Activated T-helper 2 cell treated with anti-CD3 and anti-CD28 coated beads, Interferon-gamma antibody, Interleukin-2, Interleukin-4, amounts not matched to agents 10 μg/mL and 5 μg/mL and 100 μg/mL, durations not matched to agents 14 hours and 24 hours and 36 hours (primary cell): Measurements from ENCODE around the gene RTL5. TPM values are rescaled to one million over a fixed set of nuclear protein-coding genes. Genes with fewer than 3 reads are reported as not detected.

Source experiments
- DNase-seq: peaks from one replicate; pipeline ENCODE4 v3.0.0; 2021; ENCODE audit warnings: low spot score
- H3K27ac Mint-ChIP-seq: one replicate; pipeline ENCODE4 v1.8.0; 2021; ENCODE audit warnings: mixed read lengths
- H3K27me3 Mint-ChIP-seq: one replicate; pipeline ENCODE4 v1.8.0; 2021; ENCODE audit warnings: low read depth, mixed read lengths
- H3K36me3 Mint-ChIP-seq: one replicate; pipeline ENCODE4 v1.8.0; 2021; ENCODE audit warnings: low read depth, mixed read lengths
- H3K4me1 Mint-ChIP-seq: one replicate; pipeline ENCODE4 v1.8.0; 2021; ENCODE audit warnings: low read depth, mixed read lengths
- H3K4me3 Mint-ChIP-seq: one replicate; pipeline ENCODE4 v1.8.0; 2021; ENCODE audit warnings: low read depth, mild to moderate bottlenecking, moderate library complexity, mixed read lengths
- H3K9me3 Mint-ChIP-seq: one replicate; pipeline ENCODE4 v1.8.0; 2021; ENCODE audit warnings: mixed read lengths
- intact Hi-C: fragments of 100-400 bp; cut with micrococcal nuclease; formaldehyde crosslinking; loops from one replicate; pipeline ENCODE4 v1.15.1; 2023
- total RNA-seq: library from RNA; stranded (reverse); gene quantifications from 2 replicates; pipeline ENCODE4 v1.2.3, GENCODE V29; 2022

The RTL5 gene
- total RNA-seq, 1 donor from 2014 or later, result 0.25 TPM

GRCh38 chrX:72113461-72113860 lies 18.3 kb downstream of the RTL5 start:
- no peak for DNase-seq
- no peak overlapping the region for H3K27ac Mint-ChIP-seq
- no peak overlapping the region for H3K4me3 Mint-ChIP-seq
- H3K36me3 Mint-ChIP-seq, result no peaks in the 10 kb centered on the region
- intact Hi-C loops, result no loop called here
- H3K4me1 Mint-ChIP-seq, result peaks cover 1% of the 10 kb centered on the region
- H3K27me3 Mint-ChIP-seq, result peaks cover 30% of the 10 kb centered on the region
- no peaks in the 10 kb centered on the region for H3K9me3 Mint-ChIP-seq

GRCh38 chrX:72110876-72111708 lies 20.6 kb downstream of the RTL5 start:
- peaks cover 3% of the 10 kb centered on the region for H3K4me1 Mint-ChIP-seq

DNA sequence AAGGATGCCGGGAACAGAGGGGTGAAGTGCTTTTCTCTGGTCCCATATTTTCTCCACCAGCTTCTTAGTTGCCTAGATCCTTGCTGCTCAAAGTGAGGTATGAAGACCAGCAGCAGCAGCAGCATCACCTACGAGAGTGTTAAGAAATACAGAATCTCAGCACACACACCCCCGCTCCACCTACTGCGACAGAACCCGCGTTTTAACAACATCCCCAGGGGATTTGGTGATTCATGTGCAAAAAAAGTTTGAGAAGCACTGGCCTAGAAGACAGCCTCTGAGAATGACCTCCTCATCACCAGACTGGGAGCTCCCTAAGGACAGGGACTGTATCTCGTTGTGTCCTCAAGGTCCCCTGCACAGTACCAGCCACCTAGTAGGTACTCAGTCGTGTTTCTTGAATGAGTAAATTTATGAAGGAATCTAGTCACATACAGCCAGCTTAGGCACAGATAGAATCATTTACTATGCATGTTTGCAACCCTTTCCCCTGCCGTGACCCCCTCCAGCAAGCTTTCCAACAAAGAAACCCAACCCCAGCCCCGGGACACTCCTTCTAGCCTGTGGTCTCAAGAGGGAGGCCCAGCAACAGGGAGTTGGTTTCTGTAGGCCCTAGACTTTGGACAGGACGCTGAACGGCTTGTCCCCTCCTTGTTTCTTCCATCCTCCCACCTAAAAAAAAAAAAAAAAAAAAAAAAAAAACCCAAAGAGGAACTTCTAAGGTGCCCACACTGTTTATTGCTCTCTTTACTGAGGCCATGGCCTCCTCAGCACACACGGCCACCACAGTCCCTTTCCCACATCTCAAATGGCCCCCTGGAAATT lies 21.5 kb downstream of the RTL5 start:
- Mint-ChIP-seq H3K27me3 (peaks cover 31% of the 10 kb centered on the region), H3K27ac (no peak overlapping the region), H3K9me3 (no peaks in the 10 kb centered on the region), H3K4me1 (peaks cover 3% of the 10 kb centered on the region), H3K36me3 (no peaks in the 10 kb centered on the region), H3K4me3 (no peak overlapping the region)
- no peak for DNase-seq
- intact Hi-C loops, result no loop called here

More at GRCh38 chrX:72110876-72111708, 20.6 kb downstream of the RTL5 start:
- Mint-ChIP-seq H3K27ac (no peak overlapping the region), H3K27me3 (peaks cover 34% of the 10 kb centered on the region), H3K9me3 (no peaks in the 10 kb centered on the region), H3K36me3 (no peaks in the 10 kb centered on the region), H3K4me3 (no peak overlapping the region)
- no peak for DNase-seq
- intact Hi-C loops, result no loop called here

DNA sequence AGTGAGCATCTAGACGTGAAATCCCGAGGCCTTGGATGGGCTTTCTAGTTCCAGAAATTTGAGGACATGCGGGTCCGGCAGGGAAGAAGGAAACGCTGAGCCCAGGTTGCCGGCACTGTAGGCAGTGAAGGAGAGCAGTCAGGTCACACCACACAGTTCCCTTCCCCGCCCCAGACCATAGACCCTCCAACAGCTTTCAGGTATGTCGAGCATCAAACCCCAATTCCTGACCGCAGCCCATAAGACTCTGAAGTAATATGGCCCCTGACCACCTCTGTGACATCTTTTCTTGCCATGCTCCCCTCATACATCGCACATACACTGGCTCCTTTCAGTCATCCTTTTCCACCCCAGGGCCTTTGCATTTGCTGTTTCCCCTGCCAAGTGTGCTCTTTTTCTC lies 23.0 kb downstream of the RTL5 start:
- no peaks in the 10 kb centered on the region for H3K36me3 Mint-ChIP-seq
- no peak overlapping the region for H3K27ac Mint-ChIP-seq
- peaks cover 10% of the 10 kb centered on the region for H3K4me1 Mint-ChIP-seq
- no peak for DNase-seq
- no peaks in the 10 kb centered on the region for H3K9me3 Mint-ChIP-seq
- H3K27me3 Mint-ChIP-seq, result peaks cover 37% of the 10 kb centered on the region
- intact Hi-C loops, result no loop called here
- no peak overlapping the region for H3K4me3 Mint-ChIP-seq

GRCh38 chrX:72107841-72108595 lies 23.7 kb downstream of the RTL5 start:
- no peak overlapping the region for H3K27ac Mint-ChIP-seq
- peaks cover 41% of the 10 kb centered on the region for H3K27me3 Mint-ChIP-seq
- peaks cover 10% of the 10 kb centered on the region for H3K4me1 Mint-ChIP-seq
- no peaks in the 10 kb centered on the region for H3K9me3 Mint-ChIP-seq
- H3K4me3 Mint-ChIP-seq, result no peak overlapping the region
- H3K36me3 Mint-ChIP-seq, result no peaks in the 10 kb centered on the region
- intact Hi-C loops, result no loop called here
- no peak for DNase-seq

DNA sequence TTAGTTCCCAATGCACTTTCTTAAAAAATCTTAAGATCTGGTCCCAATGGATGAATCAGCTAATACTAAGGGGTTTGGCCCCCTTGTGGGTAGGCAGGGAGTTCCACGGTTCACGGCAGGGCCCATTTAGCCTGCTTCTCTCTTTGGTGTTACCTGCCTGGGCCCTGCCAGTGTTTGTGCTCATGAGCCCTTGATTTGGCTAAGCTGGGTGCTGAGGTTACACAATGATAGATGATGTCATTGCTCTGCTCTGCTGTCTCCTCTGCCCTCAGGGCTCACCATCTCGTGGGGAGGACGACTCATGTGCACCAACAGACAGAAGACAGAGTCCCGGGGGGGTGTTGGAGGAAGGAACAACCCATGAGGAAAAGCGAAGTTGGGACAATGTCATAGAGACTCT lies 24.4 kb downstream of the RTL5 start:
- no peak for DNase-seq
- peaks cover 10% of the 10 kb centered on the region for H3K4me1 Mint-ChIP-seq
- no peak overlapping the region for H3K27ac Mint-ChIP-seq
- no peaks in the 10 kb centered on the region for H3K36me3 Mint-ChIP-seq
- intact Hi-C loops, result no loop called here
- no peaks in the 10 kb centered on the region for H3K9me3 Mint-ChIP-seq
- peaks cover 39% of the 10 kb centered on the region for H3K27me3 Mint-ChIP-seq
- H3K4me3 Mint-ChIP-seq, result no peak overlapping the region

DNA sequence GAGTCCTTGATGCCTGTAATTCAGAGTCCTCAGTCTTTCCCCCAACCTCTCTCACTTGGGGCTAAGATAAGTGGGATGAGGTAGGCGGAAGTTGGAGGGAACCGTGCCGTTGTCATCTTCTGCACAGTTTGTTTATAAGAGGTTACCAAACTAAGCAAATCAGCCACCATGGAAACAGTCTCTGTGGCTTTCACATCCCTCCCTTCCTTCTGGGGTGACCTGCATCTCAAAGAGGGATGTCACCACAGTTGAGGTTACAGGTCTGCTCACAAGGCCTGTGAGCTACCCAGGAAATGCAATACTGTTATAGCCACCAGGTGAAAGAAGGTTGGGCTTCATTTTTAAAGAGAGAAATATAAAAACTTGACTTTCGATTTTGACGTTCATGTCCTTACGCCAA lies 26.3 kb downstream of the RTL5 start:
- Mint-ChIP-seq H3K4me3 (no peak overlapping the region), H3K27ac (no peak overlapping the region), H3K9me3 (no peaks in the 10 kb centered on the region), H3K27me3 (peaks cover 42% of the 10 kb centered on the region), H3K4me1 (peaks cover 26% of the 10 kb centered on the region), H3K36me3 (no peaks in the 10 kb centered on the region)
- intact Hi-C loops, result no loop called here
- peak; percentile 51 for DNase-seq

- DNase-seq, result no peak
- Mint-ChIP-seq H3K27ac (no peak overlapping the region), H3K36me3 (no peaks in the 10 kb centered on the region), H3K27me3 (peaks cover 39% of the 10 kb centered on the region), H3K9me3 (no peaks in the 10 kb centered on the region), H3K4me1 (peaks cover 33% of the 10 kb centered on the region), H3K4me3 (no peak overlapping the region)
- intact Hi-C loops, result no loop called here
Observed at GRCh38 chrX:72102760-72103159, 29.0 kb downstream of the RTL5 start.

DNA sequence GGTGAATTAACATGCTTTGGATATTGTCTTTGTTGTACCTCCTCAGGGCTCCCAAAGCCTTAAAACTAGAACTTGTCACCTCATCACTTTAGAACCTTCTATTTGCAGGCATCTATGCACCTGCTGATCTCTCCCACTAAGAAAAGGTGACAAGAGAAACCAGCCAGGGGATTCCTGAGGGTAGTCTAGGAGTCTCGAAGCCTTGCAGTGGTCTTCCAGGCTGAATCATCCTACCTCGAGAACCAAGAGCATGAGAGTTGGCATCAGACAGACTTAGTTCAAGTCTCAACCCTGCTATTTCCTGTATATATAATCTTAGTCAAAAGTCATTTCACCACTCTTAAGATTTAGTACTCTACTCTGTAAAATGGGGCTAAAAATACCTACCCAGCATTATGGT lies 29.6 kb downstream of the RTL5 start:
- Mint-ChIP-seq H3K36me3 (no peaks in the 10 kb centered on the region), H3K27ac (peak overlapping the region; percentile 33), H3K27me3 (peaks cover 40% of the 10 kb centered on the region), H3K4me1 (peaks cover 30% of the 10 kb centered on the region), H3K9me3 (no peaks in the 10 kb centered on the region), H3K4me3 (no peak overlapping the region)
- DNase-seq, result no peak
- intact Hi-C loops, result no loop called here

DNA sequence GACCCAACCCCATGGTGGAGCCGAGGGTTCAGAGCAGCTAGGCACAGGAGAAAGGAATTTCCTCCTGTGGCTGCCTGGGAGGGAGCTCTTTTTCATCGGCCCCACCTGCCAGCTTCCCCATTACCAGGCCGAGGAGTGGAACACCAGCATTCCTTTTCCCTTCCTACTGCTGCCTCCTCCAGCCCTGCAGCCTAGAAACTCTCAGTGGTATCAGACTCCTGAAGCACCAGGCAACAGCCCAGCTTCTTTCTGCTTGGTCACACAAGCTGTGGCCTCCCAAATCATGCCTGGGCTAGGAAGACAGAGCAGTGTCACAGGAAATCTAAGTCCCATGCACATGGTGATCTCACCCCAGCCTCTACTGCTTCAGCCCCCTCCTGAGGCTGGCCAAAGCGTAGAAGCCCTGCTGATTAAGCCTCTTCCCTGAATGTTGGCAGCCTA lies 30.1 kb downstream of the RTL5 start:
- intact Hi-C loops, result loop anchor here (2.0 kb wide), 1 partner anchor 19 kb away; no protein-coding TSS in a partner anchor
- Mint-ChIP-seq H3K27me3 (peaks cover 43% of the 10 kb centered on the region), H3K4me1 (peaks cover 30% of the 10 kb centered on the region), H3K9me3 (no peaks in the 10 kb centered on the region), H3K4me3 (no peak overlapping the region), H3K27ac (no peak overlapping the region), H3K36me3 (no peaks in the 10 kb centered on the region)
- DNase-seq, result no peak

DNA sequence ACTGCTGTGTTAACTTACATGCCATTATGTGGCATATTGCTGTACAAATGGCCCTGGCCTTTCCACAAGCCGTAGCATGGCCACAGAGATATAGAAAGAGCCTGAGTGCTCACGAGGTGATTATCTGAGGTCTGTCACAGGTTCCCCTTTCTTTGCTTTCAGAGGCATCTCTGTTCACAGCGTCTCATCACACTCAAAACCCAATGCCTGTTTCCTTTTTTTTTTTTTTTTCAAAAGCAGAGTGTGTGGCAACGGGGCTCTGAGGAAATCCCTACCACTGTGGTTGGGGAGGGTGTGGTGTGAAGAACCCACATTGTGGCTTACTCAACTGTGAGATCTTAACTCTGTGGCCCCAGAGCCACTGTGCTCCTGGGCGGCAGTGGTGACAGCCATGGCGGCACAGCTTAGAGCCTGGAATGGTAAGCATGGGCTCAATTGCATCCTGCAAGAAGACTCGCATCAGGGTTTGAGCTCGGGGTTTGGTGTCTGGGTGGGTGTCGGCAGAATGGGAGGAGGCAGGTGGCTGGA lies 30.8 kb downstream of the RTL5 start:
- Mint-ChIP-seq H3K27ac (no peak overlapping the region), H3K4me3 (no peak overlapping the region), H3K4me1 (peaks cover 30% of the 10 kb centered on the region), H3K9me3 (no peaks in the 10 kb centered on the region), H3K27me3 (peaks cover 46% of the 10 kb centered on the region), H3K36me3 (no peaks in the 10 kb centered on the region)
- intact Hi-C loops, result loop anchor here (2.0 kb wide), 1 partner anchor 20 kb away; no protein-coding TSS in a partner anchor
- peak; percentile 71 for DNase-seq

- intact Hi-C loops, result loop anchor here (2.0 kb wide), 1 partner anchor 21 kb away; no protein-coding TSS in a partner anchor
- Mint-ChIP-seq H3K4me1 (peaks cover 30% of the 10 kb centered on the region), H3K27me3 (peaks cover 48% of the 10 kb centered on the region), H3K9me3 (no peaks in the 10 kb centered on the region), H3K27ac (no peak overlapping the region), H3K36me3 (no peaks in the 10 kb centered on the region), H3K4me3 (no peak overlapping the region)
- DNase-seq, result no peak
Observed at GRCh38 chrX:72100051-72100755, 31.5 kb downstream of the RTL5 start.
